Mesenteric fat pad (tissue), 1 donor: Measurements from ENCODE around the gene ASPHD1. TPM values are rescaled to one million over a fixed set of nuclear protein-coding genes. Genes with fewer than 3 reads are reported as not detected.
A peak's percentile ranks its signal among the peaks of the same experiment; 100 is the strongest.
"Not testable (repeated sequence)": the region's sequence is repeated elsewhere in the genome, so short reads cannot be mapped to it uniquely, and the experiment has no call there.

ENCODE experiments used
- DNase-seq: peaks from one replicate; pipeline ENCODE4 v3.0.0-alpha.2; 2020; ENCODE audit warnings: low spot score
- long read RNA-seq: library from polyadenylated mRNA; unstranded; transcript quantifications from one replicate; pipeline ENCODE4 v2.0.0, GENCODE V29; 2020
- total RNA-seq: library from RNA; stranded (reverse); fragmentation: NEBNext Ultra II Directional; extraction: Animal tissue kit (Norgen Biotek cat#: 25700); gene quantifications from one replicate; pipeline ENCODE4 v1.2.1, GENCODE V29; 2021
- donor health status: DM: yes; HTN: yes; CAD: no.

Gene ASPHD1, protein sequence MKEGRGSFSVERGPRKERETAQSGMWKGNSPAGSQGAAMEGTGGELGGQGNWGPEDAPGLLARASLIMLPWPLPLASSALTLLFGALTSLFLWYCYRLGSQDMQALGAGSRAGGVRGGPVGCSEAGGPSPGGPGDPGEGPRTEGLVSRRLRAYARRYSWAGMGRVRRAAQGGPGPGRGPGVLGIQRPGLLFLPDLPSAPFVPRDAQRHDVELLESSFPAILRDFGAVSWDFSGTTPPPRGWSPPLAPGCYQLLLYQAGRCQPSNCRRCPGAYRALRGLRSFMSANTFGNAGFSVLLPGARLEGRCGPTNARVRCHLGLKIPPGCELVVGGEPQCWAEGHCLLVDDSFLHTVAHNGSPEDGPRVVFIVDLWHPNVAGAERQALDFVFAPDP
- 0.67 TPM for total RNA-seq
- long read RNA-seq, partial matches to known transcripts = 1 of 3 reads
- long read RNA-seq, other reads (novel, unspliced or antisense) = 2 of 3 reads

DNA sequence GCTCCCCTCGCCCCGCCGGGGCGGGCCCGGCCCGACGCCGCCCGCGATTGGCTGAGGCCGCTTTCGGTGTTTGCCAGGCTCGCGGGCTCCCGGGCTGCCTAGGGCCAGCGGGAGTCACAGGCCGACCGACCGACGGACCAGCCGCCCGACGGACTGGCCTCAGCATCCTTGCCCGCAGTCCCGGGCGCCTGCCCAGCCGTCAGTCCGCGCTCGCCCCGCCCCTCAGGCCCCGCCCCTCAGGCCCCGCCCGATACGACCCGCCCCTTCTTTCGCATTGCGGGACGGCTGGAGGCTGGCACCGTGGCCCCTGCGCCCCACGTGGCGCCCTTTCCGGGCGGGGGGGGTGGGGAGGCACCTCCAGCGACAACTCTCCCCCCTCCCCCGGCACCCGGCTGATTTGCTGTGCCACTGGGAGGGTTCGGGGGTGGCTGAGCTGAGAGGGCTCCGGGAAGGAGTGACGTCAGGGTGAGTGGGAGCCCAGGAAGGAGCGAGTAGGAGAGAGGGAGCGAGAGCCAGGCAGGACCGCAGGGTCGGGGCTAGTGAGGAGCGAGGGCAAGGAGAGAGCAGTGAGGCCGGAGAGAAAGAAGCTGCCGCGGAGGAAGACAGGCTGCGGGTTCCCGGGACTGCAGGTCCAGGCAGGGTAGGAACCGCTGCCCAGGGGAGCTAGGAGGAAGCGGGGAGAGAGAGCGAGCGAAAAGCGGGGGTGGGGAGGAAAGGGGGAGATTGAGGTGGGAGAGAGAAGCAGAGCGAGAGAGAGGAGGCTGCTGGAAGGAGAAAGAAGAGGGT lies at the start of gene ASPHD1:
Gene ASPHD1, plus strand, starts transcription at position 387 of the 786 bp plus-strand sequence. CDS start 484 bp downstream, outside the sequence.
- DNase-seq = peak; percentile 92

DNA sequence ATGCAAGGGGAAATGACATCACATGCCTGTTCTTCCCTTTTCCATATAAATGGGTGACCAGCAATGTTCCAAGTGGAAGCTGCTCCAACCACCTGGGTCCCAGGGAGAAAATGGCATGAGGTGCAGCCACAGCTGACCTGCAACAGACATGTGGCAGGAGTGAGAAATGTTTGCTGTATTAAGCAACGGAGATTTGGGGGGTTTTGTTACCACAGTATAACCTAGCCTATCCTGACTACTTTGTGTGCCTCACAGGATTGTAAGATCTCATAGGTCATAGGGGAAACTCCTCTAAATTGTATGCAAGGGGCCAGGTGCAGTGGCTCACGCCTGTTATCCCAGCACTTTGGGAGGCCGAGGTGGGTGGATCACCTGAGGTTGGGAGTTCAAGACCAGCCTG lies 49.3 kb upstream of the ASPHD1 start:
- DNase-seq = no peak

DNA sequence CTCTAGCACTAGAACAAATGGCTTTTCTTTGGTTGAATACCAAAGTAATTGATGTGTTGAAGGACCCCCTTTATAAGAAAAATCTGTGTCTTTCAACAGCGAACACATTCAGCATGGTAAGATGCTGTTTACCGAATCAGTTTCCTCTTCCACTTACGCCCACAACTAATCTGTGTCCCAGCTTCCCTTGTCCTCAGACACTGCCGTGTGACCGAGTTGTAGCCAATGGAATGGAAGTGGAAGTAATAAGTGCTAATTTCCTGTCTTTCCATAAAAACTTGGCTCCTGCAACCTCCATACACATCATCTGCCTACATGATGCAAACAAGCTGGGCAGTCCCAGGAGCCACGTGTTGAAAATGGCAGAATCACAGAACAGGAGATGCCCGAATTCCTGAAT lies 47.6 kb upstream of the ASPHD1 start:
- no peak for DNase-seq

DNA sequence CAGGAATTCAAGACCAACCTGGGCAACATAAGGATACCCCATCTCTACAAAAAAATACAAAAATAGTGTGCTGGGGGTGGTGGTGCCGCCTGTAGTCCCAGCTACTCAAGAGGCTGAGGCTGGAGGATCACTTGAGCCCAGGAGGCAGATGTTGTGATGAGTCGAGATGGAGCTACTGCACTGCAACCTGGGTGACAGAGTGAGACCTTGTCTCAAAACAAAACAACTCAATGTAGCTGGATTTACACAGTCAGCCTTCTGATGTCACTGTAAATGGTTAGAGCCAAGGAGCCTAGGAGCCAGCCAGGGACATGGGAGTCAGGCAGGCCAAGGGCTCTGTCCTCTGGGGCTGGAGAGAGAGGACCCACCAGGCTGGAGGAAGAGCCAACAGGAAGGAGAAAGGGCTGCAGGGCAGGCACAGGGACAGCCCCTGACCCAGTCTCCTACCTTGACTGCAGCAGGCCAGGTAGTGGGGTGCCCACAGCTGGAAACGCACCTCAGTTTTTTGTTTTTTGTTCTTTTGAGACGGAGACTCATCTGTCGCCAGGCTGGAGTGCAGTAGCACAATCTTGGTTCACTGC lies 45.7 kb upstream of the ASPHD1 start:
- DNase-seq = no peak

DNA sequence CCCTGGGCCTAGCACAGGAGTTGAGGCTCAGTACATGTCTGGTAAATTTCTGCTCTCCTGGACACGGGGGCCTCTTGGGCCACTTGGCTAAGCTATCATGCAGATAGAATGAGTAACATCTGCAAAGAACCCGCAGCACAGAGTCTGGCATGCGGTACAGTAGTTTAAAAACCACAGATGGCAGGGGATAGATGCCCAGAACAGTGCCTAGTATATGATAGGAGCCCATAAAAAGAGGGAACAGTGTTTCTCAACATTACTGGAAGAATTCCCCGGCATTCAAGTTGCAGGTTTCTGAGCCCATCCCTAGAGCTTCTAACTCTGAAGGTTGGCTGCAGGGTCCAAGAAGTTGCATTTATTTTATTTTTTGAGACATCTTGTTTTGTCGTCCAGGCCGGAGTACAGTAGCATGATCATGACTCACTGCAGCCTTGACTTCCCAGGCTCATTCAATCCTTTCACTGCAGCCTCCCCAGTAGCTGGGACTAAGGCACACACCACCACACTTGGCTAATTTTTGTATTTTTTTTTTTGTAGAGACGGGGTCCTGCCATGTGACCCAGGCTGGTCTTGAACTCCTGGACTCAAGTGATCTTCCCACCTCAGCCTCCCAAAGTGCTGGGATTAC lies 43.0 kb upstream of the ASPHD1 start:
- DNase-seq = no peak

DNA sequence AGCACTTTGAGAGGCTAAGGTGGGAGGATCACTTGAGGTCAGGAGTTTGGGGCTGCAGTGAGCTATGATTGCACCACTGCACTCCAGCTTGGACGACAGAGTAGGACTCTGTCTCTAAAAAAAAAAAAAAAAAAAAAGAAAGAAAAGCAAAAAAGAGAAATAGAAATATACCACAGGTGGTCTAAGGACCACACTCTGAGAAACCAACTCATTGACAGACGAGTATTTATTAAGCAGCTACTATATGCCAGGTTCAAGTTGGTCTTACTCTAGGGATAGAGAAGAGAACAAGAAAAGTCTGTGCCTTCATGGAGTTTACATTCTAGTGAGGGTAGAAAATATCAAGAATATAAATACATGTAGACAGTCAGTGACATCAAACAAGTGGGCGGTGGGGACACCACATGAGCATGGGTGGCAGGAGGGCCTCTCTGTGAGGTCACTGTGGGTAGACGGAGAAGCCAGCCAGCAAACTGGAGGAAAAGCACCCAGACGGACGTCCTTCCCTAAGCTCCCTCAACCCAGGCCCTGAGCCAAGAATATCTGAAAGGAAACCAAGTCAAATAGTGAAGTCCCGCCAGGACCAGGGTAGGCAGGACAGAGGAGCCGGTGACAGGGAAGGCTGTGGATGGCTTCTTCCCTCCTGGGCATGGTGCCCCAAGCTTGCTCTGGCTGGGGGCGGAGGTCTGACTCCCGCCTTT lies 42.0 kb upstream of the ASPHD1 start:
- DNase-seq = no peak

DNA sequence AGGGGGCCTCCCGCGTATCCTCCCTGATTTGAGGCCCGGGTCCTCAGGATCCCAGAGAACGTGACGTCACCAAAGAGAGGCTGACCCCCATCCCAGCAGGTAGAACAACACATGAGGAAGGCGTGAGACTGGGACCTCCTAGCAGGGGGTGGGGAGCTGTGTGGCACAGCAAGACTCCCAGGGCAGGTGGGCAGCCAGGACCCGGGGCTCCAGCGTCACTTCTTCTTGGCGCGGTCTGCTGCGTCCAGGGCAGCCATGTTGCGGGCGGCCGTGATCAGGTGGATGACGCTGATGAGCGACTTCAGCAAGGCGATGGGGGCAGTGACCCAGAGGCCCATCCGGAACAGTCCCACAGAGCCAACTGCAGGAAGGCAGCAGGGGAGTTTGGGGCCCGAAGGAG lies 41.3 kb upstream of the ASPHD1 start:
- DNase-seq = no peak

DNA sequence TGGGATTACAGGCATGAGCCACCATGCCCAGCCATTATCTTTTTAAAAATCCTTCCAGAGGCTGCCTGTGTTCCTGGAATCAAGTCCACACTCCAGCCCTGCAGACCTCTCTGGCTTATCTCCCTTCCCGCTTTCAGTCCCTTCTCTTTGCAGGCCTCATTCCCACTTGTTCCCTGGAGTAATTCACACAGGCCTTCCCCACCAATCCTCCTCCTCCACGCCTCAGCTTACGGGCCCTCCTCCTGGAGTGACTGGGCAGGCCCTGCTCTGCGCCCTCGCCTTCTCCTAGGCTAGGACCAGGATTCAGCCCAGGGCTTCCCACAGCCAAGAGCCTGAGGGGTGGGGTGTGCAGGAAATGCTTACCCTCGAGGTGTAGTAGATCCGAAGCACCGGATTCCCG lies 40.1 kb upstream of the ASPHD1 start:
- no peak for DNase-seq

DNA sequence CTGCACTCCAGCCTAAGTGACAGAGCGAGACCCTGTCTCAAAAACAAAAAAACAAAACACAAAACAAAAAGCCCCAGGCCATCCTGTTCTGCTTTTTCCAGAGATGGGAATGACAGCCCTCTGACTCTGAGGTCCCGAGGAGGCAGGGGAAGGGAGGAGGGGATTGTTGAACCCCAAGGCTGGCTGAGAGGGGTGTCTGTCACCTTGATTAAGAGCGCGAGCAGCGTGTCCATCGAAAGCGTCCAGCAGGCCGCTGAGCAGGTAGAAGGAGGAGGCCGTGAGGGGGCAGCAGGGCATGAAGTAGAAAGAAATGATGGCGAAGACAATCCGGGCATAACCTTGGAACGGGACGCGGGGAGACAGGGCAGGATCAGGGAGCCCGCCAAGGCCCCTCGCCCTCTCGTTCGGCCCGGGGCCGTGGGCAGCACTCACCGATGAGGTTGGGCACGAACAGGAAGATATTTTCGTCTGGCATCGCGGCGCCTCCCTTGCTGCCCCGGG lies 37.9 kb upstream of the ASPHD1 start:
- DNase-seq = no peak

DNA sequence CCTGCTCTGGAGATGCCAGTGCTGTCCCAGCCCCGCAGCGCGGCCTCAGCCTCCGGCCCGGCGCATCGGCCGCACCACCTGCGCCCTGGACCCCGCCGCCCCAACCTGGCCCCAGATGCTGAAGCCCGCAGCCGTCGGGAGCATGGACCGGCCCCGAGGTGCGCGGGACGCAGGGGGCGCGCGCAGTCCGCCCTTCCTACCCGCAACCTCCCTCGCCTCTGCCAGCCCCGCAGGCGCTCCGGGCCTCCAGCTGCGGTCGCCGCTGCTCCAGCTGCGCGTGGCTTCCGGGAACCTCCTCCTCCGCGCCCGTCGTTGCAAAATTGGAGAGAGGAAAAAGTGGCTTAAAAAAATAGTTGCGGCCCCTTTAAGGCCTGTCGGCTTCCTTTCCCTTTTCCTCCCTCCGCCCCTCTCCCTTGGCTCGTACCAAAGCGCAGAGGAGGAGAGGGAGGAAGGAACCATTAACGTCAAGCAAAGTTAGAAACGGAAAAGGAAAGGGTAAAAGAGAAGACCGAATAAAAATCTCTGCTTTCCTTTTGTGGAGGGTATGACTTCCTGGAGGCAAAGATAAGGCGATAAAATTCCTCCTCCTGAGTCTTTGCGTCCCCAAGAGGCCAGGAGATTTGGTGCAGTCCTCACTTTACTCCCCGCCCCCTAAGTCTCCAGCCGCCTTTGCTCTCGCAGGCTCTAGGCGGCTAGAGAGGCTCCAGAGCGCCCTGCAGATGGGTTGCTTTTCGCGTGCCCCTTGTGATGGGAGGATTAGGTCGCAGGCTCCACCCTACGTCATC lies 37.2 kb upstream of the ASPHD1 start, which contains the start of gene CDIPT:
Gene CDIPT, minus strand, starts transcription at position 343 of the 785 bp plus-strand sequence. CDS start 369 bp downstream, outside the sequence.
- DNase-seq = peak; percentile 93

DNA sequence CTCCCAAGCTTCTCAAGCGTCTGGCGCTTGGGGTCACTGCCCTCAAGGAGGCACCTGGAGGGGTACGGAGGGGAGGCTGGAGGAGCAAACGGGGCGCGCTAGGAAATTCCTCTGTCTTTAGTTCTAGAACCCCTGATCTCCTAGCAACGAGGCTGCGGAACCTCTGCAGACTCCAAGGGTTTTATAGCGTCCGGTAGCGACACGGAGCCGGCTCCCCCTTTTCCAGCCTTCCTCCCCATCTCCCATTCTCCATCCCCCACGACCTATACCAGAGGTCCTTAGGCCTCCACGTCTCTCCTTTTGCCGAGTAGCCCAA lies 36.7 kb upstream of the ASPHD1 start:
- DNase-seq = no peak

DNA sequence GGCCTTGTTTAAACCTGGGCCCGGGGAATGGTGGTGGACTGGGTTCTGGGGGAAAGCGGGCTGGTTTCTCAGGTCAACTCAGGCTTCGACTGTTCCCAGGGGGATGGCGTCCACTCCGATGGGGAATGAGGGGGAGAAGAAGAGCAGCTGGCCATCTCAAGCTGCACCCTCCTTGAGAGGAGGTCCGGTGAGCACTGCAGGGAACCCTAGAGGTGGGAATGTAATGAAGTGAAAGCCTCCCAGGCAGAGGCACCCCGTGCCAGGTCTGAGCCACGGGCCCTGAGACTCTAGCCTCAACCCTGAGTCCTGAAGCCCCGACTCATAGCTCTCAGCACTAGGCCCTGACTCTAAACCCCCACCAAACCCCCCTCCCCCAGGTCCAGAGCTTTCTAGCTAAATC lies 36.1 kb upstream of the ASPHD1 start:
- no peak for DNase-seq

DNA sequence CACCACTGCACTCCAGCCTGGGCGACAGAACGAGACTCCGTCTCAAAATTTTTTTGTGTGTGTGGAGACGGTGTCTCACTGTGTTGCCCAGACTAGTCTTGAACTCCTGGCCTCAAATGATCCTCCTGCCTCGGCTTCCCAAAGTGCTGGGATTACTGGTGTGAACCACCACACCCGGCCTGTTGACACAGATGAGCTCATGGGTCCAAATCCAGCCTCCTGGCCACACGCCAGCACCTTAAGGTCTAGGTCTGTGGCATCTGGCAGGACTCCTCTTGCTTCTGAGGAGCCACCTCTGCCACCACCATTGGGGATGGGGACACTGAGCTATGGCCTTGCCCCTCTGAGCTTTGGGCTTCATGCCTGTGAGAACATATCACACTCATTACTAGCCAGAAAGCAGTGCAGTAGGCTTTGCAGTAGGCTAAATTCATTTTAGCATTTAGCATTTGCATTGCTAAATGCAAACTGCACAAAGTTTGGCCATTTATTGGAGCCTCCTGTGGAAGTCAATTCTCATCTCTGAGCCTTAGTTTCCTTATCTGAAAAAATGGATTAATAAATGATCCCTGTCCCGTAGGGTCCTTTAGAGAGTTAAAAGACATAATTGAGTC lies 31.8 kb upstream of the ASPHD1 start:
- DNase-seq = no peak

DNA sequence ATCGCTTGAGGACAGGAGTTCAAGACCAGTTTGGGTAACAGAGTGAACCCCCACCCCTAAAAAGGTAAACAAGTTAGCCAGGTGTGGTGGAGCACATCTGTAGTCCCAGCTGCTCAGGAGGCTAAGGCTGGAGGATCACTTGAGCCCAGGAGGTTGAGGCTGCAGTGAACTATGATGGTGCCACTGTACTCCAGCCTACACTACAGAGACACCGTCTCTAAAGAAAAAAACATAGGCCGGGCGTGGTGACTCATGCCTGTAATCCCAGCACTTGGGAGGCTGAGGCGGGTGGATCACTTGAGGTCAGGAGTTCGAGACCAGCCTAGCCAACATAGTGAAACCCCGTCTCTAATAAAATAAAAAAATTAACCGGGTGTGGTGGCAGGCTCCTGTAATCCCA lies 31.2 kb upstream of the ASPHD1 start:
- DNase-seq = not testable (repeated sequence)

DNA sequence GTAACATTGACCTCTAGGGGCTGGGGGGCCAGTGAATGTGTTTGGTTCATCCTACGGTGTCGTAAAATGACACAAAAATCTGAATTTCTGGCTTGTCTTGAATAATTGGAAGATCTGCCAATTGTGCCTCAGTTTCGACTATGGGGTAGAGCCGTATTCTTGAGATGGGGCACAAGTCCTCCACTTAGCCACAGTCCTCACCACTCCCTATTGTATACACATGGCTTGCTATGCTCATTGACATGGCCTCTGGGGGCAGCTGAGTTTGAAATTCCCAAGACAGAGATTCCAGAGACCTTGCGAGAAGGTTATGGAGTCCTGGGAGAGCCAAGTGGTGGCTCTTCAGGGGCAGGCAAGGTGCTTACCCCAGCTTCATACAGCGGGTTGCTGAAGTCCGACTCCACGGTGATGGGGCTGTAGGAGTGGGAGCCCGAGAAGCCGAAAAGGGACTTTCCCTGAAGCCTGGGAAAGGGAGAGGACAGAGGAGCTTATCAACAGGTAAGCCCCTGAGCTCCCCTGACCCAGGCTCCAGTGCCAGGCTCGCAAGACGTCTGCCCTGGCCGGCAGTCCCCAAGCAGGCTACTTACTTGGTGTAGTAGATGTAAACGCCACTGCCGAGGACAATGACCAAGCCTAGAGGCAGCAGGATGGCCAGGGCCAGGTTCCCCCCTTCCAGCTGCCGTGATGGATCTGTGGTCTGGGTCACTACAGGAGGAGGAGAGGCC lies 28.3 kb upstream of the ASPHD1 start:
- no peak for DNase-seq

DNA sequence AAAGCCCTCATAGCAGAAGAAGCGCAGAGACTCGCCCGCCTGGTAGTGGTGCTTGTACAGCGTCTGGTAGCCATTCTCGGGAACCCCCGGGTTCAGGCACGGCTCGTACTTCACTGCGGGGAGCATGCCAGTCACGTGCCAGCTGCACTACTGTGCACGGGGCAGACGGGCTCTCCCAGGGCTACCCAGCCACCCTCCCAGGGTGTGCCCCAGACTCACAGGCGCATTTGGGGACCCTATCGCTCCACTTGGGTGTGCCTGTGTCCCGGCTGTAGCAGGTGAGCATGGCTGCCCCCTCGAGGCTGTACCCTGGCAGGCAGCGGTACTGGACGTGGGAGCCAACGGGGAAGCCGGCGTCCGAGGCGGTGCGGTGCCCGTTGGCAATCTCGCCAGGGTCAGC lies 27.0 kb upstream of the ASPHD1 start:
- no peak for DNase-seq

DNA sequence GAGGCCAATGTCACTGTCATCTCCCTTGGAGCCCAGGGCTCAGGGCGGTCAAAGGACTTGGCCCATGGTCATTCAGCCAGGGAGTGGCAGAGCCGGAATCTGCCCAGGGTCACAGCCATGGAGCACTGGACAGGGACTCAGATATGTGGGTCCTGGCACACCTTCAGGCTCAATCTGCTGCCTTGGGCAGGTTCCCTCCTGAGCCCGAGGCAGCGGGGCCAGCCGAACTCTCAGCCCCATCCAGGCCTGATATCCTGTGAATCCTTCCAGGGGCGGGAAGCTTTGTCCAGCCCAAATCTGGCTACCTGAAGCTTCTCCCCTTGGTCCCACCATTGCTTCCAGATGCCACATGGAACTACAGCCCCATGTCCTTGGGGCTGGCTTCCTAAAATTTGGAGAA lies 25.1 kb upstream of the ASPHD1 start:
- no peak for DNase-seq

DNA sequence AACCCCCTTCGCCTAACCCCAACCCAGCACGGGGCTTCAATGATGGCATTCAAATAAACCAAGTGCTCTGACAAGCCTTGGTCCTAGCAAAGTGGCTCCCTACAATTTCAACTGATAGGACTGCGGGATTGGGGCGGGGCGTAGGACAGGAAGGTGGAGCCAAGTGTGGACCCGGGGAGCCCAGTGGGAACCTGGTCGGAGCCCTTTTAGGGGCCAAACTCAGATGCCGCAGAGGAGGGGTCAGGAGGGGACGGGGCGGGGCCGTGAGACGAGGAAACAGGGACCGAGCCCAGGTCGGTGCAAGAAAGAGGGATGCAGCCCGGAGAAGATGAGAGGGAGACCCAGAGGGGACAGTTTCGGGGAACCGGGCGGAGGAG lies 24.1 kb upstream of the ASPHD1 start:
- DNase-seq = no peak
